ENCODE measurements around the gene COL27A1.
A peak's percentile ranks its signal among the peaks of the same experiment; 100 is the strongest.

COL27A1 gene

GRCh38 chr9:114276908-114277821 is 121.8 kb downstream of the COL27A1 start:
- no peak for DNase-seq

- DNase-seq = no peak
These were observed 123.0 kb downstream of the COL27A1 start for GRCh38 chr9:114278356-114278755.

GRCh38 chr9:114278881-114279570 is 123.7 kb downstream of the COL27A1 start:
- no peak for DNase-seq

- DNase-seq = no peak
These were observed 124.4 kb downstream of the COL27A1 start for GRCh38 chr9:114279693-114280092.

GRCh38 chr9:114280636-114281472 is 125.5 kb downstream of the COL27A1 start:
- no peak for DNase-seq

GRCh38 chr9:114281473-114282103 is 126.3 kb downstream of the COL27A1 start:
- DNase-seq = no peak

GRCh38 chr9:114282104-114282485 is 126.8 kb downstream of the COL27A1 start:
- no peak for DNase-seq

- no peak for DNase-seq
These were observed 127.2 kb downstream of the COL27A1 start for GRCh38 chr9:114282507-114282906.

GRCh38 chr9:114282926-114283325 is 127.6 kb downstream of the COL27A1 start:
- no peak for DNase-seq

- no peak for DNase-seq
These were observed 128.3 kb downstream of the COL27A1 start for GRCh38 chr9:114283551-114284111.

GRCh38 chr9:114284316-114285060 is 129.2 kb downstream of the COL27A1 start:
- DNase-seq = no peak

- DNase-seq = no peak
These were observed 130.0 kb downstream of the COL27A1 start for GRCh38 chr9:114285166-114285867.

- no peak for DNase-seq
These were observed 130.9 kb downstream of the COL27A1 start for GRCh38 chr9:114286146-114286679.

- DNase-seq = peak; percentile 2
These were observed 131.8 kb downstream of the COL27A1 start for GRCh38 chr9:114287001-114287762.

GRCh38 chr9:114287763-114288192 is 132.4 kb downstream of the COL27A1 start:
- DNase-seq = no peak

- no peak for DNase-seq
These were observed 133.1 kb downstream of the COL27A1 start for GRCh38 chr9:114288193-114289091.

GRCh38 chr9:114289106-114289505 is 133.8 kb downstream of the COL27A1 start:
- no peak for DNase-seq

GRCh38 chr9:114289571-114290481 is 134.5 kb downstream of the COL27A1 start:
- no peak for DNase-seq
